Mucosa of gallbladder (tissue), 1 donor: ENCODE results near the gene MEOX1. TPM values are rescaled to one million over a fixed set of nuclear protein-coding genes. Genes with fewer than 3 reads are reported as not detected.

ENCODE experiments used
- DNase-seq: peaks from one replicate; pipeline ENCODE4 v3.0.0-alpha.2; 2020; ENCODE audit warnings: low spot score
- total RNA-seq: library from RNA; stranded (reverse); gene quantifications from one replicate; pipeline ENCODE4 v1.2.1, GENCODE V29; 2021
- donor health status: DM: no; HTN: no; CAD: no.

Gene MEOX1
- total RNA-seq, 1 donor from 2014 or later, result 5.0 TPM

GRCh38 chr17:43655693-43656255, 5.9 kb downstream of the MEOX1 start:
- no peak for DNase-seq

GRCh38 chr17:43652124-43652480, 9.6 kb downstream of the MEOX1 start:
- no peak for DNase-seq

GRCh38 chr17:43650471-43650870, 11.3 kb downstream of the MEOX1 start:
- no peak for DNase-seq

- no peak for DNase-seq
Observed at GRCh38 chr17:43648916-43649315, 12.8 kb downstream of the MEOX1 start.

- DNase-seq, result peak; percentile 33
Observed at GRCh38 chr17:43645765-43646481, 15.8 kb downstream of the MEOX1 start.

- DNase-seq, result no peak
Observed at GRCh38 chr17:43645450-43645764, 16.3 kb downstream of the MEOX1 start.

- DNase-seq, result no peak
Observed at GRCh38 chr17:43644081-43644480, 17.6 kb downstream of the MEOX1 start.

GRCh38 chr17:43641416-43641815, 20.3 kb downstream of the MEOX1 start:
- DNase-seq, result no peak

- no peak for DNase-seq
Observed at GRCh38 chr17:43640491-43641252, 21.1 kb downstream of the MEOX1 start.

GRCh38 chr17:43637563-43638323, 24.0 kb downstream of the MEOX1 start:
- DNase-seq, result no peak

GRCh38 chr17:43636426-43636825, 25.3 kb downstream of the MEOX1 start:
- DNase-seq, result no peak

- peak; percentile 22 for DNase-seq
Observed at GRCh38 chr17:43634591-43635125, 27.1 kb downstream of the MEOX1 start.

- DNase-seq, result no peak
Observed at GRCh38 chr17:43632221-43632620, 29.5 kb downstream of the MEOX1 start.

GRCh38 chr17:43631429-43631828, 30.3 kb downstream of the MEOX1 start:
- DNase-seq, result no peak

- DNase-seq, result no peak
Observed at GRCh38 chr17:43628089-43628650, 33.6 kb downstream of the MEOX1 start.

GRCh38 chr17:43627653-43628052, 34.1 kb downstream of the MEOX1 start:
- DNase-seq, result no peak

- no peak for DNase-seq
Observed at GRCh38 chr17:43626023-43626422, 35.7 kb downstream of the MEOX1 start.

- no peak for DNase-seq
Observed at GRCh38 chr17:43625606-43626005, 36.1 kb downstream of the MEOX1 start.

- DNase-seq, result no peak
Observed at GRCh38 chr17:43620581-43620980, 41.1 kb downstream of the MEOX1 start.

GRCh38 chr17:43620147-43620546, 41.6 kb downstream of the MEOX1 start:
- DNase-seq, result no peak

- DNase-seq, result no peak
Observed at GRCh38 chr17:43619705-43620104, 42.0 kb downstream of the MEOX1 start.

GRCh38 chr17:43618276-43618675, 43.4 kb downstream of the MEOX1 start:
- no peak for DNase-seq
